RCC 7860 (cell line): ENCODE measurements around the gene EPHB2.

ENCODE experiments used
- DNase-seq: peaks from one replicate; pipeline ENCODE4 v3.0.0-alpha.2; 2015; ENCODE audit warnings: low spot score
- FAIRE-seq: peaks from 2 replicates; lab custom pipeline; 2012; peaks lifted over from hg19 to GRCh38; lab: Jason Lieb, UNC

Gene EPHB2

GRCh38 chr1:22717037-22717760 is 6.6 kb downstream of the EPHB2 start:
- DNase-seq, result no peak
- FAIRE-seq, result no peak

- FAIRE-seq (no peak), DNase-seq (no peak)
These were observed 10.7 kb downstream of the EPHB2 start for GRCh38 chr1:22721122-22721873.

DNA sequence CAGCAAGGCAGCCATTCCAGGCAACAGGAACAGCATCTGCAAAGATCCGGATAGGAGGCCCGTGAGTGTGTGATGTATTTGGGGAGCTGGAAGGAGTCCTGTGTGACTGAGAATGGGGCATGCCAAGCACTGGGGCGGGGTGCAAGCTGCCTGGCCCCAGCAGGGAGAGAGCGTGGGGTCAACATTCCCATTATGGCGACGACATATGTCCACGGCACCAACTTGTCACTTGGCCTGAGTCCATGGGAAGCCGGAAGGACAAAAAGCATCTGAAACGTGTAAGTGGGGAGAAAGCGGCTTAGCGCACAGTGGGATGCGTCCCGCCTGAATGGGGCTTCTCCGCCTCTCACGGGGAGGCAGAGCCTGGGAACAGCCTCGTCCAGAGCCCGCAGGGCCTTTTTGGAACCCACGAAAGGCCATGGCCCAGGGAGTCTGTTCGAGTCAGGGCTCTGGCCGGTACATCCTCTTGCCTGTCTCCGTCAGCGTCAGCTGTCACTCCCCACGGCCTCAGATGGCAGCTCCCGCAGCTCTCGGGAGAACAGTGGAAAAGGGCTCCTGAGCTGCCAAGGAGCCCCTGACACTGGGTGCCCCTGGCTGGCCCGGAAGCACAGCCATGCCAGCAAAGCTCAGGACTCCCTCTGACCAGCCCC is 12.4 kb downstream of the EPHB2 start:
- DNase-seq, result no peak

DNA sequence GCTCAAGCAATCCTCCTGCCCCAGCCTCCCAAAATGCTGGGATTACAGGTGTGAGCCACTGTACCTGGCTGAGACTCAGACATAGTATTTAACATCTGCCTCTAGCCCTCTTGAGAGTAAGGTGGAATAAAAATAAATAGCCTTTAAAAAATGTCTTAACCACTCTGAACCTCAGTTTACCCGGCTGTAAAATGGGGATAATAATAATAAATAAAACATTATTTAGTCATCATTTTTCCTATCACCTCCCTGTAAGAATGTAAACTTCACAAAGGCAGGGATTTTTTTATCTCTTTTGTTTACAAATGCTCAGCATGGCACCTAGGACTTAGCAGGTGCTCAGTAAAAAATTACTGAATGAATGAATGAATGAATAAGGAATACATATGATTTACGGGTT is 17.2 kb downstream of the EPHB2 start:
- FAIRE-seq, result no peak

More for the DNA sequence above, 12.4 kb downstream of the EPHB2 start:
- FAIRE-seq, result no peak

GRCh38 chr1:22728751-22729399 is 18.2 kb downstream of the EPHB2 start:
- no peak for FAIRE-seq

More for the DNA sequence above, 17.2 kb downstream of the EPHB2 start:
- DNase-seq, result no peak

DNA sequence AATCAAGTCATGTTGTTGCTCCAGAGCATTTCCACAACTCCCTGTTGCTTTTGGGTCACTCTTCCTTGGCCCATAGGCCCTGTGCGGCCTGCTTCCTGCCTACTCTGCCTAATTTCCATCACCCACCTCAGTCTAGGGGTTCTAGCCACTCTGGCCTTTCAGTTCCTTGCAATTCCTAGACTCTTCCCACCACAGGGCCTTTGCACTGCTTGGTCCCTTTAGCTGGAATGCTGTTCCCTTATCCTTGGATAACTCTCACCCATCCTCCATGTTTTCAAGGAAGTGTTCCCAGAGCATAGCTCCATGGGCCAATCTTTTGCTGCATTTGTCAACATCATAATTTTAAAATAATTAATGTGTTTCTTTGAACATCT is 18.7 kb downstream of the EPHB2 start:
- FAIRE-seq, result no peak
- no peak for DNase-seq

More at GRCh38 chr1:22728751-22729399, 18.2 kb downstream of the EPHB2 start:
- DNase-seq, result no peak

GRCh38 chr1:22729912-22730311 is 19.3 kb downstream of the EPHB2 start:
- no peak for DNase-seq
- no peak for FAIRE-seq

GRCh38 chr1:22731924-22732720 is 21.5 kb downstream of the EPHB2 start:
- DNase-seq (no peak), FAIRE-seq (no peak)

- FAIRE-seq (no peak), DNase-seq (no peak)
These were observed 23.0 kb downstream of the EPHB2 start for GRCh38 chr1:22733643-22734042.

GRCh38 chr1:22736501-22737080 is 26.0 kb downstream of the EPHB2 start:
- DNase-seq (no peak), FAIRE-seq (no peak)

- DNase-seq, result peak; percentile 37
- FAIRE-seq, result no peak
These were observed 26.9 kb downstream of the EPHB2 start for GRCh38 chr1:22737374-22738068.

- DNase-seq (no peak), FAIRE-seq (no peak)
These were observed 27.4 kb downstream of the EPHB2 start for GRCh38 chr1:22738069-22738435.

DNA sequence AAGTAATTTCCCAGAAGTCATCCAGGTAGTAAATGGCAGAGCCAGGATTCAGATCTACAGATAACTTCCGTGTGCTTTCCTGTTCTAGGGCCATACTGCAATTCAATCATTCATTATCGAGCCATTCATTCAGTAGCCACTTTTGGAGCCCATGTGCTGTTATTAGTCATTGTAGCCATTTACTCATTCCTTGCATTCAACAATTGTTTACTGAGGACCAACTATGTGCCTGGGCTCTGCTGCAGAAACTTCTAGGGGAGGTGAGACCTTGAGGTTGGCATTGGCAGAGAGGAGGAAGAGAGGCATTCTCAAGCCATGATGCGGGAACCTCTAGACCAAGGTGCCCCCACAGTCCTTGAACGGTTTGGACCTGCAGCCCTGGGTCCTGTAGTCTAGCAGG is 27.9 kb downstream of the EPHB2 start:
- DNase-seq, result peak; percentile 61
- no peak for FAIRE-seq

DNA sequence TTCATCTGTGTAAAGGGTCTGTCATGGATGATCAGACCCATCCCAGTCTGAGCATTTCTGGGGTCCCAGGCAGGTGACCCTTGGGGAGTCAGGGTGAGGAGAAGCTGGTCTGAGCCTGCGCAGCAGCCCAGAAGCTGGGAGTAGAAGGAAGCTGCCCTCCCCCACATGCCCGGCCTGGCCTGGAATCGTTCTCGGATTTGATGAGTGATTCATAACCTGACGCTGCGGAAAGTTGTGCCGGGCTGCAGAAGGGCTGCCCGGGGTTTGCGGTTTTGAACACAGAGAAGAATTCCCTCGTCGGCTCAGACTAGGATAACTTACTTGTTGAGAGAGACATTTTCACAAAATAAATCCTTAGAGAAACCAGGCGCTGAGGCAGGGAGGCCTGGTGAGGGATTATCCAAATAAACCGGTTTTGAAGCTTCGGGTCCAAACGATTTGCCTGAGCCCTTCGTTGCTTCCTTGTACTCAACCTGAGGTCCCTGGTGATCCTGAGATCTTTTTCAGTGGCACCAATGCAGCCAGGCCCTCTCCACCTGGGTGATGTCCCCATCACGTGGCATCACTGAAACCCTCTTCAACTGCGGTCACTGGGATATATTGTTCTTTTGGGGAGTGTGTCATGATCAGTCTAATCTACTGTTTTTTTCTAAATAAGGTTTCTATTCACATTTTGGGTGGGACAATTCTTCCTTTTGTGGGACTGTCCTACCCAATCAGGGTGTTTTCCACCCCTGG is 29.2 kb downstream of the EPHB2 start:
- peak; percentile 91 for DNase-seq
- peak; percentile 94 for FAIRE-seq

DNA sequence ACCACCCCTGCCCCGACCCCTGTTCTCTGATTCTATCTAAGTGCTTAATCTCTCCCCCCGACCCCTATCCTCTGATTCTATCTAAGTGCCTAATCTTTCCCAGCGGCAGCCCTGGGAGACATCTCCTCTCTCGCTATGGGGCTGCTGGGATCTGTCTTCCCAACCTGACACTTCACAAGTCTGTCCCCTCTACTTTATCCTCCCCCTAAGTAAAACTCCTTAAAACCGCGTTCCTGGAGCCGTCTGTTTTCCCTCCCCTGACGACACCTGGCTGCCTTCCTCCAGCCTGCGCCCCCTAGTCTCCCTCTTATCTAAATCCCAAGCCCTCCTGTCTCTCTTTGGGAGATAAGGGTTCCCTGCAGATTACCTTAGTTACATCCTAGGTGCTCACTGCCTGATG is 30.5 kb downstream of the EPHB2 start:
- DNase-seq, result no peak
- no peak for FAIRE-seq

DNA sequence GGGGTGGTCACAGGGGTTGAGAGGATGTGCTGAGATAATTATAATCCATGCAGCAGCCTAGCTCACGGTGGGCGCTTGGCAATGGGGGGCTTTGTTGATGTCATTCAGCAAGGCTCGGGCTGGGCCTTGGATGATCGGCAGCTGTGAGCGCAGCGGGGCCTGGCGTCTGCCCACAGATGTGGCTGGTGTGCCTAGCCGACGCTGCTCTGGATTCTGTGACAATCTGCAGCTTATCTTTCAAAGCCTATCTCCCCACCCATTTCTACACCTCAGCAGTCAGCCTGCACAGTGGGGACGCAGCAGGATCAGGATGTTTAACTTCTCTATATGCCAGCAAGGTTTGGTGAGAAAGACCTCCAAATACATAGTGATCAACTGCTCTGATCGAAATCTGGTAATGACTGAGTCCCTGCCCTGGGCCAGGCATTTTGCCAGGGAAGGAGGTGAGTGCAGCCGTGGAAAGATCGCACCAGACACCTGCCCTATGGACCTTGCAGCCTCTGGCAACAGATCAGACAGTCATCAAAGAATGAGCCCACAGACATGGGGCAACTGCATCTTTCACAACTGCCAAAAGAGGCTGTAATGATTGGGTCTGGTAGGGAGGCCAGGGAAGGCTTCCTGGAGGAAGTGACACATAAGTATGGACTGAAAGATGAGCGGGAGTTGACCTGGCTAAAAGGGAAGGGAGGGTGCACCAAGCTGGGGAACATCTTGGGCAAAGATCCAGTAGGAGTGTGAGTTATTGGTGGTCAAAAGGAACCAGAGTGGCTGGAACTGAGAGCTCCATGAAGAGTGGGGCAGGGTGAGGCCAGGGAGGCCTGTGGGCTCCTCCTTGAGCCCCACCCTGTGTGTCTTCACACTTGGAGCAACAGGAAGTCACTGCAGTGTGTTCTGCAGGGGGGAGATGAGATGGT is 35.3 kb downstream of the EPHB2 start:
- peak; percentile 95 for FAIRE-seq
- DNase-seq, result peak; percentile 96

DNA sequence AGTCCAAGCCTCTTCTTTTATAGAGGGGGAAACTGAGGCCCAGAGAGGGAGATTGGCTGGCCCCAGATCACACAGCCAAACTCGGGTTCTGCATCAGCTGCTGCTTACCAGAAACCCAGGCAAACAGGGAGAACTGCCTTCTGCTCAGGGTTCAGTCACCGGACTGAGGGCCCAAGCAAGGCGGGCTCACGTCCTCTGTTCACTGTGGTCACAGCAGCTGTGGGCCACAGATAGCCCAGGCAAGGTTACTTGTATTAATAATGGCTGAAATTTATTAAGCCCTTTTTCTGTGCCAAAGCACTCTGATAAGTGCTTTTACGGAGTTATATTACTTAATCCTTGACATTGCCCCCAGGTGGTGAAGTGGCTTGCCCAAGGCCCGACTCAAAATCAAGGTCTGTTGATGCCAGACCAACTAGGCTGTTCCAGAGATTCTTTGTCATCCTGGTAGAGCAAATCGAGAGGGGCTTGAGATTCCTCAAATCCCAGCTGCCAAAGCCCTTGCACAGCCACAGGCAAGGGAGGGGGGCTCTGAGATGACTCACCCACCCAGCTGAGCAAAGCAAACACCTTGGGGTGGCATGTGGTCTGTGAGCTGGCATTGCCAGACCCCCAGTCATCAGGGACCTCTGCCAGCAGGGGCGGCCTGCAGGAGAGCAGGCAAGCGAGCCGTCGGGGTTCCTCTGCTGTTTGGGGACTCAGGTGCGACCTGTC is 36.5 kb downstream of the EPHB2 start:
- DNase-seq, result peak; percentile 97
- FAIRE-seq, result peak; percentile 97
